NCI-H526 (cell line): ENCODE data around the gene GNAS.
"Not testable (repeated sequence)": the region's sequence is repeated elsewhere in the genome, so short reads cannot be mapped to it uniquely, and the experiment has no call there.

Source experiments
- DNase-seq, 2 experiments: peaks; one replicate each; lab custom pipeline; 2025; lab: John Stamatoyannopoulos, UW

Gene GNAS

DNA sequence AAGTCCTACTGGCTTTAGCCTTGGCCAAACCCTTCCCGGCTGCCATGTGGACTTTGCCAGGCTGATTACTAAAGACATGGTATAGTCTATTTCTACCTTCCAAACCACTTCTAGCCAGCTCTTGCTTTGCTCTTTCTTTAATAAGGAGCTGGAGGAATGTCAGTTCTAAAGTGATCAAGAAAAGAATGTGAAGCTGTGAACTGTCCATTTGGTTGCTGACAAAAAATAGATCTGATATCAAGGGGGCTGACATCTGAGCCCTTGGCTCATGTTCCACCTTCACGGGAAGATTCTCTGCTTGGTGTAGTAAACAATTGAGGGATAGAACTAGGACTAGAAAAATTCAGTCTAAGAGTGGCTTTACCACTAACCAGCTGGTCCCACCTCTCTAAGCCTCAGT is 24.4 kb upstream of the GNAS start:
- no peak for DNase-seq

DNA sequence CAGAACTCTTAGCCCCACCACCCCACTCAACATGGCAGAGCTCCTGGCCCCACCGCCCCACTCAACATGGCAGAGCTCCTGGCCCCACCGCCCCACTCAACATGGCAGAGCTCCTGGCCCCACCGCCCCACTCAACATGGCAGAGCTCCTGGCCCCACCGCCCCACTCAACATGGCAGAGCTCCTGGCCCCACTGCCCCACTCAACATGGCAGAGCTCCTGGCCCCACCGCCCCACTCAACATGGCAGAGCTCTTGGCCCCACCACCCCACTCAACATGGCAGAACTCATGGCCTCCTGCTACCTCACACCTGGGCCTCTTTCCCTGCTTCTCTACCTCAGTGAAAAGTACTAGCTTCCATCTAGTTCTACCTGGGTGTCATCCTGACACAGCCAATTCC is 23.7 kb upstream of the GNAS start:
- DNase-seq = not testable (repeated sequence)

DNA sequence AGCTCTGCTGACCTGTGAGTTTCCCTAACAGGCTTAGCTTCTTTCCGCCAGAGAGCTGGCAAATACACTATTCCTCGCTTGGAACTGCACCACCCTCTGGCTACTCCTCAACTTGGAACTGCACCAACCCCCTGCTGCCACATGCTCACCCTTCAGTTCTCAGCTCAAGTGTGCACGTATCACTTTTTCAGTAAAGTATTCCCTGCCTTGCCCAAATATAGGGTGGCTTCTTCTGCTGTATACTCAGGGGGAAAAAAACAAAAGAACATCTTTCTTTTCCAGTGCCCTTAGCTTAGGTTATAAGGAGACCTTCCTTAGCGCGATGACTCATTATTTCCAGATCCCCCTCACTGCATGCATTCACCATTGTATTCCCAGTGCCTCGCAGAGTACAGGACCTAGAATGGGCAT is 23.0 kb upstream of the GNAS start:
- peak in 1 of 2 experiments; percentile 11 for DNase-seq

DNA sequence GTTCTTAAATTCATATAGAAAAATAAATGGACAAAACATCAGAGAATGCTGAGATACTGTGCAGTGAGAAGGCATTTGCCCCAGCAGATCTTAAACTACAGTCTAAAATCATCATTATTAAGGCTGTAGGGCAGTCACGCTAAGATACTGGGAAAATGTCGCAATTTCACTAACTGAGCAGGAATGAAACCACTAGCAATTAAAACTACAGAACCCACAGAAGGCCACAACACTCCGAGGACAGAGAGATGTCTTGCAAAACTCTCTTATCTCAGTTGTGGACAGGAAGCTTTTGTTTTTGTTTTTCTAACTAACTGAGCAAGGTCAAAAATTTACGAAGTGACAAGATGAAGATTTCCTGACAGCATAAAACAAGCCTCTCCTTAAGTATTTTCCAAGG is 20.1 kb upstream of the GNAS start:
- no peak for DNase-seq

DNA sequence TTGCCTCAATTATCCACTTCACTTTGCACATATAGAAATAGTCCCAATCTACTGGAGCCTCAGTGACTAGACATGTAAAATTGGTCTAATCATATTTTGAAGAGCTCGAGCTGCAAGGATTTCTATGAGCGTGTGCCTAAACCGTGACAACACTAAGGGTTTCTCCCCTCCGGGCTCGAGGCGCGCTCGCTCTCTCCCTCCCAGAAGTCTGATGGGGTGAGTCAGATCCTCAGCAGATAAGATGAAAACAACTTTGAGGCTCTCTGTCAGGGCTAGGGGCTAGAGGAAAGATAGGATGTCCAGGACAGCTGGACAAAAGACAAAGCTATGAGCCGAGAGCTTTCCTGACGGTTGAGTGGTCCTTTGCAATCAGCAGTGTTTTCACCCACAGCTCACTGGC is 18.6 kb upstream of the GNAS start:
- no peak for DNase-seq

DNA sequence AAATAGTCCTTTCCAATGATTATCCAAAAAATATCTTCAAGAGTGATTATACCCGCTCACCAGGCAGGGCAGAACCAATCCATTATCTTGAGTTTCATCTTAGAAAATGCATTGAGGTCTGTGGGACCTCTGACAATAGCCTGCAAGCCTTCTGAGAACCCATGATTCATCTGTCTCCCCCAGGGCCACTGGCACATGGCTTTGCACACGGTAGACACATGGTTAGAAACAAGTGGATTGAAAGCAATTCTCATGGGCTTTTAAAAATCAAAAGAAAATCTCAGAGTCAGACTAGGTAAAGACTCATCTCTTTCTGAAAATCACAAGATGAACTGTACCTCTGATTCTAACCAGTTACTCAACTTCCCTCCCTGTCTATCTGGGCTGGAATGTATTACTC is 17.3 kb upstream of the GNAS start:
- DNase-seq = no peak

DNA sequence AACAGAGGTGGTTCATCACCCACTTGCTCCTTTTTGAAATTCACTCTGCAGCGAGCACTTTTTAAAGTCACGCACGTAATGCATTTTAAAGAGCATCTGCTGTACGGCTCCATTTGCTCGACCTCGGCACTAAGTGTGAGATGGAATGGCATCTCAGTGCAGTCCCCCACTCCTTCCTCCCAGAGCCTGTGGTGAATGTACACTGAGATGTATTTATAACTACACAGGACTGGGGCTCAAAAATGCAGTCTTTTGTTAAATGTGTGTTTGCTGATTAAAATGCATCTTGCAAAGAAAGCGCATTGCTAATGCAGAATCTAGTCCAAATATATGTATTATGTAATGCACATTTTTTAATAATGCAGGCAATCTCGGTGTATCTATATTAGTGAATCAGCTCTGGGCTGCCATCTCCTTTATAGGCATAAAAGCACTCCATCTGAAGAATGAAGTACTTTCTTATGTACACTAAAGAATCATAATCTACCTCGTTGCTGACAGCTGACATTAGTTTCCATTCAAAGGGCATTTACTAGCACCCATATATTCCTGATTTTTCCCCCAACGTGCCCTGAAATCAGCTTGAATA is 15.8 kb upstream of the GNAS start:
- no peak for DNase-seq

DNA sequence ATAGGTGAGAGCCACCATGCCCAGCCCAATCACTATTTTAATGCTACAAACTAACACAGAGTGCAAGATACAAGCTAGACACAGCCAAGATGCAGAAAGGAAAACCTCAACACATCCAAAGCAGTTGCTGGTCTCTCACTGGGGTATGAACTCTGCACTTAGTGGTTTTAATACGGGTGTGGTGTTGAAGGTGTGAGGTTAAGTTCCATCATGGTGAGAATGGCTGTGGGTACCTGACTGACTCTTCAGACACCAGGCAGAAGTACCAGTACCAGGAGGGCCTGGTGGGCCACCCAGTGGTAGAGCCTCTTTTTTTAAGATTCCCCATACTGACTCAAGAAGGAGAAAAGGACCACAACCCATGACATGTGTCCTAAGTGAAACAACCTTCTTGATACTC is 14.8 kb upstream of the GNAS start:
- no peak for DNase-seq

DNA sequence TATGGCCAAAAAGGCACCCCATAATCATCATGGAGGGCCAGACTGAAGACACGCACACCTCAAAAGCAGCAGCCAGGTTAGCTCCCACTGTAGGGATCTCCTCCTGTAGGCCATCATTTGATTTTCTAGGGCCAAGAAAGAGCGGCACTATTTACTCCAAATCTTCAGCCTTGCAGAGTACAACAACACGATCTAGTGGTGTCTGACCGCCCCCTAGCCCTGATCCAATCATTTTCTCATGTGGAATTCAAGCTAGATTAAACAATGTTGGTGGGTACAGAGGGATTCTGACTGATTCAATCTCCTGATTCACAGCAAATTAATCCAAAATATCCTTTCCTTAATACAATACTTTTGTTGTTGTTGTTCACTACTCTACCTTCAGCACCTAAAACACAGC is 14.3 kb upstream of the GNAS start:
- DNase-seq = peak in 1 of 2 experiments; percentile 36

DNA sequence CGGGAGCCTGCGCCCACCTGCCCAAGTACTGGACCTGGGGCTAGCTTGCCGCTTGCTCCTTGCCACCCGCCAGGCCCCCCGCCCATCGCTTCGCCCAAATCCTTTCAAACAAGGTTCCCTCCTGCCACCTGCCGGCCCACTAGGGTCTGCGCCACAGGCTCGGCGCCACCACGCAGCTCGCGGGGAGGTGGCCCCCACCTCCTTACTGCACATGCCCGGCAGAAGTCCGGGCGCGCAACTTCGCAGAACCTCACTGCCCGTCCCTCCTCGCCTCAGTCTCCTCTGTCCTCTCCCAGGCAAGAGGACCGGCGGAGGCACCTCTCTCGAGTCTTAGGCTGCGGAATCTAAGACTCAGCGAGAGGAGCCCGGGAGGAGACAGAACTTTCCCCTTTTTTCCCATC is 13.0 kb upstream of the GNAS start:
- peak; percentile 55 to 91 for DNase-seq

DNA sequence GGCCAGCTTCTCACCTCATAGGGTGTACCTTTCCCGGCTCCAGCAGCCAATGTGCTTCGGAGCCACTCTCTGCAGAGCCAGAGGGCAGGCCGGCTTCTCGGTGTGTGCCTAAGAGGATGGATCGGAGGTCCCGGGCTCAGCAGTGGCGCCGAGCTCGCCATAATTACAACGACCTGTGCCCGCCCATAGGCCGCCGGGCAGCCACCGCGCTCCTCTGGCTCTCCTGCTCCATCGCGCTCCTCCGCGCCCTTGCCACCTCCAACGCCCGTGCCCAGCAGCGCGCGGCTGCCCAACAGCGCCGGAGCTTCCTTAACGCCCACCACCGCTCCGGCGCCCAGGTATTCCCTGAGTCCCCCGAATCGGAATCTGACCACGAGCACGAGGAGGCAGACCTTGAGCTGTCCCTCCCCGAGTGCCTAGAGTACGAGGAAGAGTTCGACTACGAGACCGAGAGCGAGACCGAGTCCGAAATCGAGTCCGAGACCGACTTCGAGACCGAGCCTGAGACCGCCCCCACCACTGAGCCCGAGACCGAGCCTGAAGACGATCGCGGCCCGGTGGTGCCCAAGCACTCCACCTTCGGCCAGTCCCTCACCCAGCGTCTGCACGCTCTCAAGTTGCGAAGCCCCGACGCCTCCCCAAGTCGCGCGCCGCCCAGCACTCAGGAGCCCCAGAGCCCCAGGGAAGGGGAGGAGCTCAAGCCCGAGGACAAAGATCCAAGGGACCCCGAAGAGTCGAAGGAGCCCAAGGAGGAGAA is 12.3 kb upstream of the GNAS start:
- DNase-seq = peak in 1 of 2 experiments; percentile 56

DNA sequence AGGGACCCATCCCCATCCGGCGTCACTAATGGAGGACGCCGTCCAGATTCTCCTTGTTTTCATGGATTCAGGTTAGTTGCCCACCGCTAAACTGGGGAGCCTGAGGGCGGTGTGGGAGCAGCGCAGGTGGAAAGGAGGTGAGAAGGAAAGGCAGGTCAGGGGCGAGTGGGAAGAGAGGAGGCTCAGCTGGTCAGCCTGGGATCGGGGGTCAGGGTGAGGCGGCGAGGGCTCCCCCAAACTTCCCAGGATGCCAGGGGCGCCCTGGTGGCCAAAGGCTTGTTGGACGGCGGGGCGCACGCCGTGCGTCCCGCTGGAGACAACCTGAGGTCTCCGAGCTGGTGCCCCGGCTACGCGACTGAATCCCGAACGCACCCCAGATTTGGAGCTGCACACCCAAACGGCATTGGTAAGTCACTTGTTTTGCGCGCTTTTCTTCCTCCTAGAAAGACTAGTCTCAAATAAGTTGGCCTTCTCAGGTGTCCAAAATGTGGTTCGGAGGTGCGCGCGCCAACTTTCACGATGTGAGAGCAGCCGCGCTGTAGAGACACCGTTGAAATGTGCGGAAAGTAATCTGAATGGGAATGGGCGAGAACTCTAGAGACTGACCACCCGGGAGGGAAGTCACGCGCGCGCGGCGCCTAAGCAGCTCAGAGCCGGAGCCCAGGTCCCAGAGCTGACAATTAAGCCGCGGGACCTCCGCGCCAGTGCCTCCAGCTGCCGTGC is 11.5 kb upstream of the GNAS start:
- no peak for DNase-seq

DNA sequence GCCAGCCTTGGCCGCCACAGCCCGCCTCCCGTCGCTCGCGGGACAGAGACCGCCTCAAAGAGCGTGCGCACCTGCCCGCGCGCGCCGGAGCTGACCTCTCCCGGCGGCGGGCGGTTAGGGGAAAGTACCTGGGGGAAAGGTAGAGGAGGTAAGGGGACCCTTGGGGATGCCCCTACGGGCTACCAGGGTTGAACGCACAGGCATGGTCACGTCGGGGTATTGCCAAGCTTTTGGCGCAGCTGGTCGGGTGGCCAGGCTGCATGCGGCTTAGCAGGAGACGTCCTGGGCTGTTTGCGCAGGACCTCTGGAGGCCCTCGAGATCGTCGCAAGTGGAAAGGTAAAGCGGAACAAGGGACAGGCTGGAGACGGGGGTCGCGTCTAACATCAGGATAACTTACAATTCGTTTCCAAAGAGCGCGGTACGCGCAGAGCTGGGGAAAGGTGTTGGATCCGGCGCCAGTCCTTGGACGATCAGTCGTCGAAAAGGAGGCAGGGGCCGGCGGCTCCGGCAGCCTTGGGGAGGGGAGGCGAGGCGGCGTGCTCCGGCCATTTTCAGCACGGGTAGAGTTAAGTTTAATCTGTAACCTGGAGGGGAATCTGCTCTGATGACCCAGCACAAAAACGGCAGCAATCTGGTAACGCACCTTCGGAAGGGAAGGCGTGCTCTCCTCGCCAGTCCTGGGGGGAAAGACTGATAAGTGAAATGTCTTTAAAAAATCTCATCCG is 10.8 kb upstream of the GNAS start:
- DNase-seq = no peak

DNA sequence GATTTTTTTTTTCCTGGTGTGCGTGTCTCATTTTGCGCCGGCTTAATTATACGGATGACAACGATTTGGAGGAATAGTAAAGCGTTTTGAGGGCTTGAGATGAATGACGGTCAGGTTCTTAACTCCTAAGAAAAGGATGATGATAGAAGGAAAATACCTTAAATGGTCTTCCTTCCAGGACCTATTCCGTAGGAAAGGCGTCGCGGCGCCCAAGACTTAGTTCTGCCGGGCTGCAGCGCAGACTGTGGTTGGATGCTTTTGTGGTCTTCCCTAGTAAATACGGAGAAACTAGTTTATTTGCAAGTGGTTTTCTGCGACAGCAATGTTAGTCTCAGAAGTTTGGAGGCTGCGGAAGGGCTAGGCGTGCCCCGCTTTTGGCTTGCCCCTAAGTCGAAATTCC is 10.2 kb upstream of the GNAS start:
- DNase-seq = no peak

DNA sequence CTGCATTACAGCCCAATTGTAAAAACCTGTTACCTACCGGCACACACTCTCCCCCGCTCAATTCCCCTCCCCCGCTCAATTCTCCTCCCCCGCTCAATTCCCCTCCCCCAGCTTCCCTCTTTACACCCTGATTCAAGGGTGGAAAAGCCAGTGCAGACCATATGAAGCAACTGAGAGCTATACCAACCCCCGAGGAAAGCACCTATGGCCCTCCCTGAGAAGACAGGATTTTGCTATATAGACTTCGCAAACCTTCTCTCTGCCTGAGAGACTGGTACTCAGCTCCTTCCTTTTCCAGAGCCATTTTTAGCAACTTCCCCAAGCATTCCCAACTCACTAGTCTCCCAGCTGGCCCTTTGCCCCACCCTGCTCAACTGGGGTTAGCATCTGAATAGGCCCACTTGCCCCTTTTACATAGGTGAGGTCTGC is 9.4 kb upstream of the GNAS start:
- DNase-seq = no peak

DNA sequence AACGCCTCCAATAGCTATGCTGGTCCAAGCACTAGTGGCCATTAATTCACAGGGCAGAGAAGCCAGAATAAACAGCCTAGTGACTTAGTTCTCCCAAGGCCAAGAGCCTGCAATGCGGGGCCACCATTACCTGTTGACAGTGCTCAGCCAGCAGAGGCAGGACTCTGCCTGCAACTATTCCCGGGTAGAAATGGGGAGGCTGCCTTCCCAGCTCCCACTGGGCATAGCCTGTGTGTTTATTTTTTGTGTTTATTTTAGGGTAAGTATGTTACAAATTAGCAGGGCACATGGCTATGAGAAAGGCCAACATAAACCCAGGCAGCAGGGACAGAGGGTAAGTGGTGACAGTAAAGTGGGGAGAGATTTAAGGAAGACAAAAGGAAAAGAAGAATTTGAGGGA is 6.8 kb upstream of the GNAS start:
- DNase-seq = no peak

DNA sequence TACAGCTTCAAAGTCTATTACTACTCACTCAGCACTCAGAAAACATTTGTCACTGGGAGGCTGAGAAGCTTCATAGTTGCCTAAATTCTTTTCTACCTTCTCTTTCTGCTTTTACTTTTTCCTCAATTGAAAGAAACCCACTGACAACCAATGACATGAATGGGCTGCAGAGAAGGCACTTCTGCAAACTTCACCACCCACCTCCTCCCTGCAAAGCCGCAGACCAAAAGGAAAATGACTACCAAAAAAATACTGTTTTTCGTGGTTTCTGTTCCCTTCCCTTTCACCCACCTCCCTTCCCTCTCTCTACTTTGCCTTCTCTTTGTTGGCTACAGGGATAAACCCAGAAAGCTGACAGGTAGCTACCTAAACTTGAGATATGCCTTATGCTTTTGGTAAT is 5.1 kb upstream of the GNAS start:
- no peak for DNase-seq

DNA sequence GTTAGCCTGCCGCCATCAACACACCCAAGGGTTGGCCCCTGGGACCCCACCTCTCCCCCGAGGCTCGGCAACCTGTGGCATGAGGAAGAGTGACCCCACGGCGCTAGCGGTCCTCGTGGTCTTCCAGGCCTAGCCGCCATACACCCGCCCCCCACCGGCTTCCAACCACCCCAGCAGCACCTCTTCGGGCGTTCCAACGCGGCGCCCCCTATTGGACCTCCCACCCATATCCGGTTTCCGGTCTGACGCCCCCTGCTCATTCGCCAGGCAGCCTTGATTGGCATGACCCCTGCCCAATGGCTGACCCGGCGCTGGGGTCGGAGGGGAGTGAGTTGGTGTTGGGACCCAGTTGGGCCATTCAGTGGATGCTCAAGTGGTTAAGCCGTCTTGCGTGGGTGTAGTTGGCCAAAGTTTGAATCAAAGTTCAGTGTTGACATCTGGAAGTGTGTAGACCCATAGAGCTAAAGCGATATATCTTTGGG is 1.8 kb upstream of the GNAS start, which contains the start of gene GNAS-AS1:
Gene GNAS-AS1 (minus strand): TSS at position 210 of the 482 bp plus-strand sequence.
- no peak for DNase-seq

DNA sequence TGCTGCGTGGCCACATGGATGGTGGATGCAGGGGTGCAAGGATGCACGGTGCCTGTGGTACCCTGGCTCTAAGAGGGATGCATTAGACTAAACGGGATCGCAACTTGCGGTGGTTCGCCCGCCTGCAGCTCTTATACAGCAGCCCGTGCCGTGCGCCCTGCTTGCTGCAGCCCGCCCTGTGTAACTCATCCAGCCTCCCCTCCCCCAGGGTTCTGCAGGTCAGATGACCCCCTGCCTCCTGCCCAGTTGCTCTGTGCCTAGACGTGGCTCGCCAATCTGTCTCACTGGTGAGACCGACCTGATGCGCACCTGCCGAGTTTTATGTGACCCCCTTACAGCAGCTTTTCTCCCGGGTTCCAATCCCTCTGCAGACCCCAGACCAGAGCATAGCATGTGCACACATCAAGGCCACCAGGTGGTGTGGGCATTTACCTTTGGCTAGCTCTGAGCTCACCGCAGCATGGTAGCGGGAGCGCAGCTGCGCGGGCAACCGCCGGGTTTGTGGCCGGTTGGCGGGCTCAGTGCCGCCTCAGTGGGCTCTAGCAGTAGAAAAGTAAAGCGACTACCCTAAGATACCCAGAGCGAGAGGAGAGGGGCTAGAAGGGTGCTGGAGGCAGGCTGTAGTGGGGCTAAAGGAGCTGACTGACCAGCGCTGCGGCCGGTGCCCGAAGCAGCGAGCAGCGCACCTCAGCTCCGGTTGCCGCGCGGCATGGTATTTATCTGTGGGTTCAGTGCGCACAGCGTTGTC is 1.1 kb upstream of the GNAS start:
- DNase-seq = no peak

DNA sequence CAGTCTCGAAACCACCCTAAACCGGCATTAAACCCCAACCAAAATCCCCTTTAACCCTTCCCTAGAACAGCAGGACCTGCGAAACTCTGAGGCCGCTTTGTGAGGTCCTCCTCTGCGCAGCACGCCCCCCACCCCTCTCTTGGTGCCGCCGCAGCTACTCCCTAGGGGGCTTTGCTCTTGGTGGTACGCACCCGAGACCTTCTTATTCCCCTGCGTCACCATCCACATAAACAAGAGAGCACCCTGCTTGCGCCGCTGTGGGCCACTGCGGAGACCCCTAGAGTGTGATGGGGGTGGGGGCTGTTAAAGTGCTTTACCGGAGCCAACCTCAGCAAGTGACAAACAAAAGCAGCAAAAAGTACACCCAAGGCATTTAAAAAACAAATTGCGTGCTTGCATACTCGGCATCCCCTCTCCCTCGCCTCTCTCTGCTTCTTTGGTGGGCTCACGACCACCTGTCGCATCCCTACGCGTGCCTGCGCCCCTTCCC is 502 bp upstream of the GNAS start:
- DNase-seq = no peak

DNA sequence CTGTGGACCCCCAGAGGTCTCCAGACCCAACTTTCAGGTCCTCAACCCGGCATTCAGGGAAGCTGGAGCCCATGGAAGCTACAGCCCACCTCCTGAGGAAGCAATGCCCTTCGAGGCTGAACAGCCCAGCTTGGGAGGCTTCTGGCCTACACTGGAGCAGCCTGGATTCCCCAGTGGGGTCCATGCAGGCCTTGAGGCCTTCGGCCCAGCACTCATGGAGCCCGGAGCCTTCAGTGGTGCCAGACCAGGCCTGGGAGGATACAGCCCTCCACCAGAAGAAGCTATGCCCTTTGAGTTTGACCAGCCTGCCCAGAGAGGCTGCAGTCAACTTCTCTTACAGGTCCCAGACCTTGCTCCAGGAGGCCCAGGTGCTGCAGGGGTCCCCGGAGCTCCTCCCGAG is 950 bp downstream of the GNAS start:
- no peak for DNase-seq
